HFFc6 (cell line): ENCODE data around the gene RBMS3. TPM values are rescaled to one million over a fixed set of nuclear protein-coding genes. Genes with fewer than 3 reads are reported as not detected.

Source experiments
- DNase-seq: peaks from one replicate; pipeline ENCODE4 v3.0.0-alpha.2; 2018
- H3K27ac Mint-ChIP-seq: 2 replicates; pipeline ENCODE4 v1.8.0; 2020; ENCODE audit warnings: mild to moderate bottlenecking, mixed read lengths
- H3K27me3 Mint-ChIP-seq: 2 replicates; pipeline ENCODE4 v1.8.0; 2021; ENCODE audit warnings: mild to moderate bottlenecking, moderate library complexity, mixed read lengths; ENCODE audit not compliant: insufficient read depth
- H3K36me3 Mint-ChIP-seq: 2 replicates; pipeline ENCODE4 v1.8.0; 2021; ENCODE audit warnings: low read depth, mixed read lengths
- H3K4me1 Mint-ChIP-seq: 2 replicates; pipeline ENCODE4 v1.8.0; 2020; ENCODE audit warnings: low read depth, mixed read lengths
- H3K4me3 Mint-ChIP-seq: 2 replicates; pipeline ENCODE4 v1.8.0; 2020; ENCODE audit warnings: mild to moderate bottlenecking, moderate library complexity, mixed read lengths
- H3K9me3 Mint-ChIP-seq: 2 replicates; pipeline ENCODE4 v1.8.0; 2020; ENCODE audit warnings: mild to moderate bottlenecking, mixed read lengths
- total RNA-seq, 6 experiments: library from RNA; stranded (reverse); fragmentation: NEBNext Ultra II Directional; extraction: Animal tissue kit (Norgen Biotek cat#: 25700); gene quantifications; 2 replicates in 1 of 6; 3 replicates in 5 of 6; pipeline ENCODE4 v1.2.3, GENCODE V29; 2021
- TF ChIP-seq, protein P1 (sequence below): fragments of 200-600 bp; sonication (generic); IDR thresholded peaks from 2 replicates; pipeline ENCODE4 v1.5.0; 2021; ENCODE audit warnings: antibody characterized with exemption, mild to moderate bottlenecking

Gene RBMS3
- total RNA-seq, 6 experiments from 2014 or later: 22.8 to 46.9 (median 39.4) TPM

- TF ChIP-seq, protein P1, sequence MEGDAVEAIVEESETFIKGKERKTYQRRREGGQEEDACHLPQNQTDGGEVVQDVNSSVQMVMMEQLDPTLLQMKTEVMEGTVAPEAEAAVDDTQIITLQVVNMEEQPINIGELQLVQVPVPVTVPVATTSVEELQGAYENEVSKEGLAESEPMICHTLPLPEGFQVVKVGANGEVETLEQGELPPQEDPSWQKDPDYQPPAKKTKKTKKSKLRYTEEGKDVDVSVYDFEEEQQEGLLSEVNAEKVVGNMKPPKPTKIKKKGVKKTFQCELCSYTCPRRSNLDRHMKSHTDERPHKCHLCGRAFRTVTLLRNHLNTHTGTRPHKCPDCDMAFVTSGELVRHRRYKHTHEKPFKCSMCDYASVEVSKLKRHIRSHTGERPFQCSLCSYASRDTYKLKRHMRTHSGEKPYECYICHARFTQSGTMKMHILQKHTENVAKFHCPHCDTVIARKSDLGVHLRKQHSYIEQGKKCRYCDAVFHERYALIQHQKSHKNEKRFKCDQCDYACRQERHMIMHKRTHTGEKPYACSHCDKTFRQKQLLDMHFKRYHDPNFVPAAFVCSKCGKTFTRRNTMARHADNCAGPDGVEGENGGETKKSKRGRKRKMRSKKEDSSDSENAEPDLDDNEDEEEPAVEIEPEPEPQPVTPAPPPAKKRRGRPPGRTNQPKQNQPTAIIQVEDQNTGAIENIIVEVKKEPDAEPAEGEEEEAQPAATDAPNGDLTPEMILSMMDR: no peak
- Mint-ChIP-seq H3K9me3 (no peaks in the 10 kb centered on the region), H3K36me3 (no peaks in the 10 kb centered on the region; the same call in 1 of the 2 replicates), H3K27ac (no peak overlapping the region), H3K27me3 (no peaks in the 10 kb centered on the region; the same call in 1 of the 2 replicates), H3K4me3 (no peak overlapping the region), H3K4me1 (peaks cover 24% of the 10 kb centered on the region)
- DNase-seq: no peak
Measured at GRCh38 chr3:29751647-29752314, 470.9 kb downstream of the RBMS3 start.

GRCh38 chr3:29754346-29754745, 473.5 kb downstream of the RBMS3 start:
- Mint-ChIP-seq H3K36me3 (no peaks in the 10 kb centered on the region; the same call in 1 of the 2 replicates), H3K9me3 (no peaks in the 10 kb centered on the region), H3K4me3 (no peak overlapping the region), H3K27me3 (no peaks in the 10 kb centered on the region; the same call in none of the 2 replicates), H3K4me1 (peaks cover 50% of the 10 kb centered on the region), H3K27ac (no peak overlapping the region)
- no peak for DNase-seq
- TF ChIP-seq, protein P1: no peak

- H3K4me3 Mint-ChIP-seq: no peak overlapping the region
- no peak overlapping the region for H3K27ac Mint-ChIP-seq
- DNase-seq: no peak
- H3K4me1 Mint-ChIP-seq: peaks cover 61% of the 10 kb centered on the region
- no peaks in the 10 kb centered on the region; the same call in 1 of the 2 replicates for H3K36me3 Mint-ChIP-seq
- H3K27me3 Mint-ChIP-seq: no peaks in the 10 kb centered on the region; the same call in none of the 2 replicates
- no peaks in the 10 kb centered on the region for H3K9me3 Mint-ChIP-seq
- TF ChIP-seq, protein P1: no peak
Measured at GRCh38 chr3:29755416-29755815, 474.5 kb downstream of the RBMS3 start.

- no peak overlapping the region for H3K4me3 Mint-ChIP-seq
- TF ChIP-seq, protein P1: no peak
- no peaks in the 10 kb centered on the region; the same call in 1 of the 2 replicates for H3K36me3 Mint-ChIP-seq
- H3K27ac Mint-ChIP-seq: peak overlapping the region; percentile 61
- H3K4me1 Mint-ChIP-seq: peaks cover 64% of the 10 kb centered on the region
- H3K27me3 Mint-ChIP-seq: no peaks in the 10 kb centered on the region; the same call in none of the 2 replicates
- no peaks in the 10 kb centered on the region for H3K9me3 Mint-ChIP-seq
- DNase-seq: peak; percentile 12
Measured at GRCh38 chr3:29757054-29757777, 476.3 kb downstream of the RBMS3 start.

GRCh38 chr3:29758108-29758433, 477.2 kb downstream of the RBMS3 start:
- Mint-ChIP-seq H3K9me3 (no peaks in the 10 kb centered on the region), H3K4me3 (peak overlapping the region; percentile 29; the same call in 1 of the 2 replicates), H3K36me3 (no peaks in the 10 kb centered on the region; the same call in 1 of the 2 replicates), H3K27me3 (no peaks in the 10 kb centered on the region; the same call in none of the 2 replicates), H3K4me1 (peaks cover 70% of the 10 kb centered on the region), H3K27ac (peak overlapping the region; percentile 83)
- no peak for DNase-seq
- TF ChIP-seq, protein P1: no peak
